ENCODE data around the gene EIF5. TPM values are rescaled to one million over a fixed set of nuclear protein-coding genes. Genes with fewer than 3 reads are reported as not detected.

The EIF5 gene
- total RNA-seq, 1 donor from 2014 or later: 186 TPM

- H3K27me3 ChIP-seq: no peaks in the 10 kb centered on the region
- H3K4me1 ChIP-seq: no peaks in the 10 kb centered on the region
- H3K36me3 ChIP-seq: peaks cover 0 to 24% of the 10 kb centered on the region in 2 donors
- no peak overlapping the region for H3K27ac ChIP-seq
- DNase-seq (ENCODE audit: extremely low spot score in 2 of 2): no peak
- intact Hi-C loops (cut with DNase I): no loop called here
- TF ChIP-seq POLR2A (IDR thresholded peaks at IDR 0.05) (no peak), POLR2AphosphoS5 (IDR thresholded peaks at IDR 0.05; ENCODE audit: insufficient read depth in 1 of 2, low read depth in 1 of 2) (no peak), CTCF (IDR thresholded peaks at IDR 0.05) (no peak)
- H3K9me3 ChIP-seq: no peaks in the 10 kb centered on the region
- no peak overlapping the region for H3K4me3 ChIP-seq
Measured at GRCh38 chr14:103347091-103347815, 13.2 kb downstream of the EIF5 start.

- Histone ChIP-seq H3K36me3 (peaks cover 0 to 15% of the 10 kb centered on the region in 2 donors), H3K4me3 (no peak overlapping the region), H3K9me3 (no peaks in the 10 kb centered on the region), H3K27ac (no peak overlapping the region), H3K4me1 (no peaks in the 10 kb centered on the region), H3K27me3 (no peaks in the 10 kb centered on the region)
- TF ChIP-seq POLR2A (IDR thresholded peaks at IDR 0.05) (no peak), POLR2AphosphoS5 (IDR thresholded peaks at IDR 0.05; ENCODE audit: insufficient read depth in 1 of 2, low read depth in 1 of 2) (no peak), CTCF (IDR thresholded peaks at IDR 0.05) (no peak)
- intact Hi-C loops (cut with DNase I): no loop called here
- DNase-seq (ENCODE audit: extremely low spot score in 2 of 2): no peak
Measured at GRCh38 chr14:103348154-103348553, 14.1 kb downstream of the EIF5 start.

- no peak for DNase-seq (ENCODE audit: extremely low spot score in 2 of 2)
- no peak overlapping the region for H3K4me3 ChIP-seq
- intact Hi-C loops (cut with DNase I): no loop called here
Measured at GRCh38 chr14:103349982-103350381, 15.9 kb downstream of the EIF5 start.

GRCh38 chr14:103353362-103353761, 19.3 kb downstream of the EIF5 start:
- peaks cover 9% of the 10 kb centered on the region for H3K4me1 ChIP-seq
- H3K9me3 ChIP-seq: no peaks in the 10 kb centered on the region
- H3K27me3 ChIP-seq: no peaks in the 10 kb centered on the region
- no peak for DNase-seq (ENCODE audit: extremely low spot score in 2 of 2)
- intact Hi-C loops (cut with DNase I): no loop called here
- H3K4me3 ChIP-seq: no peak overlapping the region
- TF ChIP-seq CTCF (IDR thresholded peaks at IDR 0.05) (no peak), POLR2AphosphoS5 (IDR thresholded peaks at IDR 0.05; ENCODE audit: insufficient read depth in 1 of 2, low read depth in 1 of 2) (no peak), POLR2A (IDR thresholded peaks at IDR 0.05) (no peak)
- no peak overlapping the region for H3K27ac ChIP-seq
- no peaks in the 10 kb centered on the region for H3K36me3 ChIP-seq

More at GRCh38 chr14:103349982-103350381, 15.9 kb downstream of the EIF5 start:
- TF ChIP-seq POLR2AphosphoS5 (IDR thresholded peaks at IDR 0.05; ENCODE audit: insufficient read depth in 1 of 2, low read depth in 1 of 2) (no peak), POLR2A (IDR thresholded peaks at IDR 0.05) (no peak), CTCF (IDR thresholded peaks at IDR 0.05) (no peak)
- H3K36me3 ChIP-seq: no peaks in the 10 kb centered on the region
- H3K9me3 ChIP-seq: no peaks in the 10 kb centered on the region
- H3K27me3 ChIP-seq: no peaks in the 10 kb centered on the region
- no peaks in the 10 kb centered on the region for H3K4me1 ChIP-seq
- H3K27ac ChIP-seq: no peak overlapping the region

GRCh38 chr14:103354141-103354540, 20.1 kb downstream of the EIF5 start:
- DNase-seq (ENCODE audit: extremely low spot score in 2 of 2): no peak
- no peak for TF ChIP-seq POLR2A (IDR thresholded peaks at IDR 0.05)
- TF ChIP-seq CTCF (IDR thresholded peaks at IDR 0.05): no peak
- TF ChIP-seq POLR2AphosphoS5 (IDR thresholded peaks at IDR 0.05; ENCODE audit: insufficient read depth in 1 of 2, low read depth in 1 of 2): no peak
- Histone ChIP-seq H3K4me1 (peaks cover 9% of the 10 kb centered on the region), H3K27ac (no peak overlapping the region), H3K9me3 (no peaks in the 10 kb centered on the region), H3K36me3 (no peaks in the 10 kb centered on the region), H3K27me3 (no peaks in the 10 kb centered on the region), H3K4me3 (no peak overlapping the region)
- intact Hi-C loops (cut with DNase I): no loop called here
